HG03280 (cell line): Measurements from ENCODE around the gene ATXN10.
A peak's percentile ranks its signal among the peaks of the same experiment; 100 is the strongest.
"Not testable (repeated sequence)": the region's sequence is repeated elsewhere in the genome, so short reads cannot be mapped to it uniquely, and the experiment has no call there.

Experiments
- ATAC-seq: cut with Tn5 transposase; IDR thresholded peaks from one replicate; pipeline ENCODE4 v1.9.1; 2021; ENCODE audit warnings: mild to moderate bottlenecking, moderate library complexity; ENCODE audit not compliant: unreplicated experiment

Gene ATXN10, protein sequence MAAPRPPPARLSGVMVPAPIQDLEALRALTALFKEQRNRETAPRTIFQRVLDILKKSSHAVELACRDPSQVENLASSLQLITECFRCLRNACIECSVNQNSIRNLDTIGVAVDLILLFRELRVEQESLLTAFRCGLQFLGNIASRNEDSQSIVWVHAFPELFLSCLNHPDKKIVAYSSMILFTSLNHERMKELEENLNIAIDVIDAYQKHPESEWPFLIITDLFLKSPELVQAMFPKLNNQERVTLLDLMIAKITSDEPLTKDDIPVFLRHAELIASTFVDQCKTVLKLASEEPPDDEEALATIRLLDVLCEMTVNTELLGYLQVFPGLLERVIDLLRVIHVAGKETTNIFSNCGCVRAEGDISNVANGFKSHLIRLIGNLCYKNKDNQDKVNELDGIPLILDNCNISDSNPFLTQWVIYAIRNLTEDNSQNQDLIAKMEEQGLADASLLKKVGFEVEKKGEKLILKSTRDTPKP

DNA sequence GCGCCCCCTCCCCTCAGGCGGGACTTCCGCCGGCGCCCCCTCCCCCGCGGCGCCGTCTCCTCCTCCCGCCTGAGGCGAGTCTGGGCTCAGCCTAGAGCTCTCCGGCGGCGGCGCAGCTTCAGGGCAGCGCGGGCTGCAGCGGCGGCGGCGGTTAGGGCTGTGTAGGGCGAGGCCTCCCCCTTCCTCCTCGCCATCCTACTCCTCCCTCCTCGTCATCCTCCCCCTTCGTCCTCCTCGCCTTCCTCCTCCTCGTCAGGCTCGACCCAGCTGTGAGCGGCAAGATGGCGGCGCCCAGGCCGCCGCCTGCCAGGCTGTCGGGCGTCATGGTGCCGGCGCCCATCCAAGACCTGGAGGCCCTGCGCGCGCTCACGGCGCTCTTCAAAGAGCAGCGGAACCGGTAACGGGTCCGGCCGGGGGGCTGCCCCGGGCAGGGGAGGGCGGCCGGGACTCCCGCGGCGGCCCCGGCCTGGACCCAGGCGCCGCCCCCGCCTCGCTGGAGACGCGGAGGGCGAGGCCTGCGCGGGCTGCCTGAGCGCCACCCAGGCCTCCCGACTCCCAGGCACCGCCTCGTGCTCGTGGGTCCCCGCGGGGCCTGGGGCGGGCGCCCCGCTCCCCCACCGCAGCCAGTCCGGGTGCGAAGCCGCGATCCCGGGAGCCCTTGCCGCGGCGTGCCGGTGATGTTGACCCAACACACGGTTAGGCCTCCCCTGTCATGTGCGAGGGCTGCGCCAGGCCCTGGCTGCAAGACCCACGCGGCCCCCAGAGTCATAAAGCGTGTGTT is at the start of gene ATXN10:
Gene ATXN10, plus strand, starts transcription at position 52 of the 781 bp plus-strand sequence. Its CDS starts 230 bp downstream, at position 282.
- peak; percentile 55 for ATAC-seq

DNA sequence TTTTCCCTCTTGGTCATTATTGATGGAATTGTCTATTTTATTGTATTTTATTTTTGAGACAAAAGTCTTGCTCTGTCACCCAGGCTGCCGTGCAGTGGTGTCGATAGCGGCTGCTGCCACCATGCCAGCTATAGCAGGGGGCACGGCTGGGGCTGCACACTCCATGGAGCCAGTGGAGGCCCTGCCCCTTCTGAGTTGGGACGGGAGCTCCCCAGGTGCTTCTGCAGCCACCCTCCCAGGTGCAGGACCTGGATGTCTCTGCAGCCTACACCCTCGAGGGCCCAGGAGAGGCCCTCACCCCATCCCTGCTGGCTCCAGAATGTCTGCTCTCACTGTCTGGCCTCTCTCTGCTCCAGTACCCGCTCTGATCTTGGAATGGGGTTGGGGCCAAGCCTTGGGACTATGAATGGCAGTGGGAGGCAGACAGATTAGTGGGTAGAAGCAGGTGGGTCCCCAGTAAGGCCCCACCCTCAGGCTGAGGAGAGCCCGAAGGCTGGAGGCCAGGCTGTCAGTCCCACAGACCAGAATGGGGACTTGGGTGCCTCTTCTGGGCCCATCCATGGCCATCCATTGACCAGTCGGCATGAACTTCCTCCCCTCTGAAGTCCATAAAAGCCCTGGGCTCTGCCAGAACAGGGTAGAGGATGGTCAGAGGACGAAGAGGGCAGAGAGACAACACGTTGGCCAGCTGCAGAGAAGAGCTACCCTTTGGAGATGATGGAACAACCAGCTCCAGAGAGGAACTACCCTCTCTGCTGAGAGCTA is 49.6 kb upstream of the ATXN10 start:
- no peak for ATAC-seq

DNA sequence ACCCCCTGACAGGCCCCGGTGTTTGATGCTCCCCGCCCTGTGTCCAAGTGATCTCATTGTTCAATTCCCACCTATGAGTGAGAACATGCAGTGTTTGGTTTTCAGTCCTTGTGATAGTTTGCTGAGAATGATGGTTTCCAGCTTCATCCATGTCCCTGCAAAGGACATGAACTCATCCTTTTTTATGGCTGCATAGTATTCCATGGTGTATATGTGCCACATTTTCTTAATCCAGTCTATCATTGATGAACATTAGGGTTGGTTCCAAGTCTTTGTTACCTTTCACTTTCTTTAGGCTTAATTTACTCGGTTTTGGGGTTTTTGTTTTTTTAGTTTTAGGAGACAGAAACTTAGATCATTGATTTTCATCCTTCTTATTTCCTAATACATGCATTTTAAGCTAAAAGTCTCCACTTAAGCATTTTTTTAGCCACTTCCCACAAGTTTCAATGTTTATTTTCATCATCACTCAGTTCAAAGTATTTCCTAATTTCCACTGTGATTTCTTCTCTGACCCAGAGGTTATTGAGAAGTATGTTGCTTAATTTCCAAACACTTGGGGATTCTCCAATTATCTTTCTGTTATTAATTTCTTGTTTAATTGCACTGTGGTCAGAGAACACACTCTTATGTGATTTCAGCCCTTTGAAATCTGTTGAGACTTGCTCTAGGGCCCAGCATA is 48.0 kb upstream of the ATXN10 start:
- ATAC-seq = not testable (repeated sequence)

DNA sequence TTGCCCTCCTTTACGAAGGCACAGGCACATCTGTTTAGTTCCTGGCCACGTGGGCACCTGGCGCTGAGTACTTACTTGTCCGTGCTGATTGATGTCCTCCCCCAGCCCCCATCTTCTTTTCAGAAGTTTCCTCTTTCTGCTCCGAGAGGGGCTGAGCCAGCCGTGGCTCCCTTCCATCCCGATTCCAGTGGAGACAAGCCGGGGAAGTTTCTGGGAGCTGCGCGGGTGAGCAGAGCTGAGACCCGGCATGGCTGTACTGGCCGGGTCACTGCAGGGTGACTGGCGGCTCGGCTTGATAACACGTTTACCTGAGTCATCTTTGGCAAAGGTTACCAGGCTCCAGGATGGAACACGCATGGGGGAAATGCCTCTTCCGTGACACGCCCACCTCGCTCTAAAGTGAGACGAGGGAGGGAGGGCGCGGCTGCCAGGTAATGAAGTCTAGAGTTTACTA is 45.4 kb upstream of the ATXN10 start:
- ATAC-seq = no peak

DNA sequence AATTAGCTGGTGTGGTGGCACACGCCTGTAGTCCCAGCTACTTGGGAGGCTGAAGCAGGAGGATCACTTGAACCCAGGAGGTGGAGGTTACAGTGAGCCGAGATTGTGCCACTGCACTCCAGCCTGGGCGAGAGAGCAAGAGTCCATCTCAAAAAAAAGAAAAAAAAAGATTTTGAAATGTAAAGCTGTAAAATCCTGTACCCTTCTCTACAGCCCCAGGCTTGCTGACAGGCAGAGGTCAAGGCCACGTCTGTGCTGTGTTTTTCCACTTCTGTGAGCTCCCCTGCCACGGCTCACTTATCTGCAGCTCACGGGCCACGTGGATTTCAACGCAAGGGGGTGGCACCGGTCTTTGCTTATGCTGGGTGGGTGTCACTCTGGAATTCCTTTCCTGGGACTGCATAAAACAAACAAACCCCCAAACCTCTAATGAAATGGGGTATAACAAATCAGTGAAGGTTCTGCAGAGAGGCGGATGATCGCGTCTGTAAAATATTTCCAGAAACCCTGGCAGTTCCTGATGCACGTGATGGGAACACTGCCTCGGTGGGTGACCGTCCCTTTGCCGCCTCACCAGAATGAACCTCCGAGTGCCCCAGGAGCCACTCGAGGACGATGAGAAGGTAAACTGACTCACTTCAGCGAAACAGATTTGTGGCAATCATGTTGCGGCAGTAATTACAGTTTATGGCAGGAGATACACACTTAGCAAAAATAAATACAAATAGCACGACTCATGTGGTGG is 44.0 kb upstream of the ATXN10 start:
- ATAC-seq = no peak

DNA sequence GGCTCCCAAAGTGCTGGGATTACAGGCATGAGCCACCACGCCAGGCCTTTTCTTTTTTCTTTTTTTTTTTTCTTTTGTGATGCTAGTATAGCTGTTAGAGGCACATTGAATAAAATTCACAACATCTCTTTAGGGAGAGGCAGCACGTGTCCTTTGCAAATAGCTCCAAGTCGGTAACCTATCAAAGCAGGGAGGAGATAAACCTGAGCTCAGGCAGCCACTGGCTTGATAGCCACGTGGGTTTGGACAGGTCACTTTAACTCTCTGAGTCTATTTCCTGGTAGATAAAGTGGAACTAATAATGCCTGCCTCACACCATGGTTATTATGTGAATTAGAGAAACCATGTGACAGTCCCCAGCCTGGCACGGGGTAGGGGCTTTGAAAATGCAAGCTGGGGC is 43.1 kb upstream of the ATXN10 start:
- no peak for ATAC-seq

DNA sequence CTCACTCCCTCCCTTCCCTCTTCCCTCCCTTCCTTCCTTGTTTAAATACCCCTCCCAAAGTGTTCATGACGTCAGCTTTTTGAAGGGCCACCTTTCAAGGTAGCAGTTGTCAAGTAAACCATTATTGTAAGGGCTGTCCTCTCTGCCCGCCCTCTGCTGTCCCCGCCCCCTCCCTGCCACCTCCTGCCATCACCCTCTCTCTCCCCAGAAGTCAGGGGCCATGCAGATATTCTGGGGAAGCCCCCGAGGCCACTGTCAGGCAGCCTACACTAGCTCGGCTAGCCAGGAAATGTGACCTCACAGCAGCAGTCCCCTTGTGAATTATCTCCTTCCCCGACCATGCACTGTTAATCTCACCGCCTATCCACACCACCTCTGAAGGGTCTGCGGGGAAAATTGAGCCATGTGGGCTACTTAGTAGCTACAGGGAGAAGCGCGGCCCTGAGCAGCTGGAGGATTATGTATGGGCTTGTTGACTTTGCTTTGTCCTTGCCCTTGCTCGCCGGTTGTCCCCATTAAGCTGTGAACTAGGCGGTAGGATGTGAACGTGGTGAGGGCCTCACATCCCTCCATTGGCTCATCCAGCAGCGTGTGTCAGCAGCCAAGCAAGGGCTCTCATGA is 42.1 kb upstream of the ATXN10 start:
- no peak for ATAC-seq

DNA sequence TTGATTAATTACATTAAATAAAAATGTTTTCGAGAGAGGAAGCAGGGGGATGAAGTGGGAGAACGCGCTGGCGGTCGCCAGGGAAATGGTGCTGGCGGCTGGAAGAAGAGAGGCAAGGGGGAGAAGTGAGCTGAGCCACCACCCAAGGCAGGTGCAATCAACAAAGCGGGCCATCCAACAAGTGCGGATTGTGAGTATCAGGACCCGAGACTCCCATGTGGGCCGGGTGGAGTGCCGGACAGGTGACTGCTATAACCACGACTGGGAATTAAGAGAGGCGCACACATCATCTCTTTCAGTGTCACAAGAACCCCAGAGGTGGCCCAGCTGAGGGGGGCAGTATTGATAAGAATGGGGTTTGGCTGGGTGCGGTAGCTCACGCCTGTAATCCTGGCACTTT is 41.2 kb upstream of the ATXN10 start:
- no peak for ATAC-seq

DNA sequence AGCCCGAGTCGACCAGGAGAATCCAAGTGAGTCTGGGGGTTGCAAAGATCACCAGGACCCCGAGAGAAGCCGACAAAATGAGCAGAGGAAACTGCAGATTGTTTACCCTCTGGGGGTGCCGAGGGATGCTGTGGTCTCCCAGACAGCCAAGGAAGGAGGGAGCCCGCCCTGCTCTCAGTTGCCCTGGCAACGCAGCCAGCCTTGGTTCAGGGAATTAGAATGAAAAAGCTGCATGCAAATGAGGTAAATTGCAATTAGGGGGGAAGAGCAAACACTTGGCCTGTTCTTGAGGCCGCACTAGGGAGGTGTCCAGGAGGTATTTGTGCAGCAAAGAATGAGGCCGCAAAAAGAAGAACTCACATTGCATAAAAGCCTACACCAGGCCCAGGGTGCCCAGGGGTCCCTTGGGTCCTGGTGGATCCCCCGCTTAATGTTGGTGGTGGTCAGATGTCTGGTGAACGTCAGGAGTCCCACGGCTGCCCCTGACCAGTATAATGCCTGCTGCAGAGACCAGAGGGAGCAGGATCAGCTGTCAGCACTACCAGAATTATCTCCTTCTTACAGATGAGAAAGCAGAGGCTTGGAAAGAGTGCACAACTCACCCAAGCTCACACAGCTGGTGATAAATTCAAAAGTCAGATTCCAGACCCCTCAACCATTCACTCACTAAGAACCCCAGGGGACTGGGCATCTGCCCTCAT is 40.3 kb upstream of the ATXN10 start:
- ATAC-seq = no peak

DNA sequence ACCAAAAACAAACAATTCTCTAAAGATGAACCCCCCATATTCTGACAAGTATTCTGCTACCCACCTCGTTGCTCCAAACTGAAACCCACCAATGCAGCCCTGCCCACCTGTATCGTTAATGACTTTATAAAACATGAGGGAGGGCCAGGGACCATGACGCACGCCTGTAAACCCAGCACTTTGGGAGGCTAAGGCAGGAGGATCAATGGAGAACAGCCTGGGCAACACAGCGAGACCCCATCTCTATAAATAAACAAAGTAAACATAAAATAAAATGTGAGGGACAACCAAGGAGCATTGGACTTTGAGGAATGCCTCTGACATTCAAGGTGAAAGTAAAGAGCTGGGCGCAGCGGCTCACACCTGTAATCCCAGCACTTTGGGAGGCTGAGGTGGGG is 39.8 kb upstream of the ATXN10 start:
- no peak for ATAC-seq

DNA sequence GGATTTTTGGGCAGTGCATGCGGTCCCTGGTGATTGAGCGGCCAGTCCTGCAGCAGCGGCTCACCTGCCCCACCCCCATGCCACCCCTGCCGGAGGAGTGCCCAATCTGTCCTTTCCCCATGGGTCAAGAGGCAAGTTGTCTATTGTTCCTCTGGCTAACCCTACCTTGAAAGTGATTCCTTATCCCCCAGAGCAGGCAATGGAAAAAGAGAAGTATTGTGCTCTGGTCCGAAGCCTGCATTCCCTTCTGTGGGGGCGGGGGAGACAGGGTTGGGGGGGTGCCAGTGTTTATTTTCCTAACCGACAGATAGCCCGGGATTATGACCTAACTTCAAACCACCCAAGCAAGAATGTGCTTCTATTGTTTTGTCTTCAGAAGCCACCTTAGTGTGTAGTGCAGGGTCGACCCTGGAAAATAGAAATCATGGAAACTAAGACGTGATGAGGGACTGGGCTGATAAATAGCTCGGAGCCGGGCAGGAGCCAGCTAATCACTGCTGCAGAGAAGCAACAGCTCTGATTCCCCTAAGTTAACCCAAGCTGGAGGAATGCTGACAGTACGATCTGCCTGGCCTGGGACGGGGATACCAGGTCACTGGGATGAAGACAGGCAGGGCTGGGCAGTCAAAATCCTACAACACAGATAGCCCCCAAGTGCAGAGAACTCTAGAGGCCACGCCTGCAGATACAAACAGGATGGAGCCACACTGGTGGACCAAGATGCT is 38.7 kb upstream of the ATXN10 start:
- no peak for ATAC-seq

DNA sequence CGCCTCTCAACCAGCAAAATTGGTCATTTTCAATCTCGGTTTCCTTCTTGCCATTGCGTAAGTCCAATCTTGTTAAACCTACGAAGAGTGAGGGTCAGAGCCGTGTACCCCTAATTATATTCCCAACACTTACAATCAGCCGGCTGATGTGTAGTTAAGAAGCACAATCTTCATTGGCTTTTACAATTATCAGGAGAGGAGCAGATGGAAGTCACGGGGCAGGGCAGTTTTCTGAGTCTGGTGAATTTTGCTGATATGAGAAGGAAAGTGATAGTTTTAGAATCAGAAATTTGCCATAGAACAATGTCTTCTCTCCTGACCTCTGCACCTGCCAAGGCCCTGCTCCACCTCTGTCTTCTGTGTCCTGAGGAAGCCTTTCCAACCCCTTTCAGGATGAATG is 35.0 kb upstream of the ATXN10 start:
- no peak for ATAC-seq

DNA sequence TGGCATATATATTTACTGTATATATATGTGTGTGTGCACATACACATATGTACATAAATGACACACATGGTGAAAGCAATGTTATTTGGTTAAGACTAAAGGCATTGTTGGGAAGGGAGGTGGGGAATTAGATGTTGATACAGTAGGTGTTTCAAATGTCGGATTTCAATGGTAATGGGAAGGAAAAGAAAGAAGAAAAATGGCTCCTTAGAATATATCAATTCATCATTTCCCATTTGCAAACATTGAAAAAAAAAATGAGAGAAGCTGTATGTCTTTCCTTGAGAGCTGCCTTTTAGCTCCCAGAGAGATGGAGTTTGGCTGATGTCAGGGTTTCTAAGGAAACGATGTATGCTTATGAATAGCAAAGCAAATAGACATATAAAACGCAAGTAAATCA is 33.4 kb upstream of the ATXN10 start:
- ATAC-seq = no peak

DNA sequence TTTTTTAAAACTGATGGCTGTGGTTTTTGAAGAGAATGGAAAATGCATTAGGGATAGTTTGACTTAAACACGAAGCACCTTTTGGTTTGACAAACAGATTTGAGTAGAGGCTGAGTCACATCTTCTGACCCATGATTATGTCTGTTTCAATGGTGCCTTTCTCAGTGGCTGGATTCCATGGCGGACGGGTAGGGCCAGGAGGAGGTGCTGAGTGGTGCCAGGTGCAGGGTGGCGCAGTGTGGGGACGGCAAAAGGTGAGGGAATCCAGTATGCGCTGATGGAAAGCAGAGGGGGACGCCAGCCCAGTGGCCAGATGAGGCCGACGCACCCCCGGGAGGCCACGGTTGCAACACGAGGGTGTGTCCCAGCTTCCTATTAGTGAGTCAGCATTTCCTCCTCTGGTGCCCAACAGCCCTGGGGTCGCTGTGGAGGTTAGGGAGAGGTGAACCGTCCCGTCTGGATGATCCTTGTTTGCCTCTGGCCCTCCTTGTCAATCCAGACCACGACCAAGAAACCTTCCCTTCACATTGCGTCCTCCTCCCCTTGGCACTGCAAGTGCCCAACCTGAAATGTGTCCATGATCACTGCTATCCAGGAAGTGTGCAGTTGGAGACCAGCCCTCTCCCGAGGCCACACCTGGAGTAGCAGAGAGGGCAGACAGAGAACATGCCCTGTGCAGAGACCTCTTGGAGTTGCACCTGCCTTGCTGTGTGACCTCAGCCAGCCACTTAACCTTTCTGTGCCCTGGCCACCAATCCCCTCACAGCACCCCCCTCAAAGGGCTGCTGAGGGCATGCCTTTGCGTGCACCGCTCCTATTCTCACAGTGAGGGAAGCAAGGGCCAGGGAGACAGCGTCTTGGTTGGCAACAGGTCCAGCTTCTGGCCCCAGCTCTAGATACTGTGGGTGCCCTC is 32.5 kb upstream of the ATXN10 start:
- ATAC-seq = no peak

DNA sequence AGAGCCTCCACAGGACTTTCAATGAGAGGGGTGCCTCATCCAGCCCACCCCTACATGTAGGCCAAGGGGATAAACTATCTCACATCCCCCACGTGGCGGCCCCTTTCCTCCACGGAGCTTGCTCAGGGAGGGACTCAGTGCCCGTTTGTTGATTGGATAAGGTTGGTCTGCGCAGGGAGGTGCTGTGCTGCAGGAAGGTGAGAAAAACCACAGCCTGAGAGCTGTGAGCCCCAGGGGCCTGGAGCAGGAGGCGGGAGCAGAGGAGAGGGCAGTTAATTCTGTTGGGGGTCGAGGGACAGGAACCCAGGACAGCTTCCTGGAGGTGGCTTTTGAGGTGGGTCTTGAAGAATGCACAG is 31.9 kb upstream of the ATXN10 start:
- no peak for ATAC-seq

DNA sequence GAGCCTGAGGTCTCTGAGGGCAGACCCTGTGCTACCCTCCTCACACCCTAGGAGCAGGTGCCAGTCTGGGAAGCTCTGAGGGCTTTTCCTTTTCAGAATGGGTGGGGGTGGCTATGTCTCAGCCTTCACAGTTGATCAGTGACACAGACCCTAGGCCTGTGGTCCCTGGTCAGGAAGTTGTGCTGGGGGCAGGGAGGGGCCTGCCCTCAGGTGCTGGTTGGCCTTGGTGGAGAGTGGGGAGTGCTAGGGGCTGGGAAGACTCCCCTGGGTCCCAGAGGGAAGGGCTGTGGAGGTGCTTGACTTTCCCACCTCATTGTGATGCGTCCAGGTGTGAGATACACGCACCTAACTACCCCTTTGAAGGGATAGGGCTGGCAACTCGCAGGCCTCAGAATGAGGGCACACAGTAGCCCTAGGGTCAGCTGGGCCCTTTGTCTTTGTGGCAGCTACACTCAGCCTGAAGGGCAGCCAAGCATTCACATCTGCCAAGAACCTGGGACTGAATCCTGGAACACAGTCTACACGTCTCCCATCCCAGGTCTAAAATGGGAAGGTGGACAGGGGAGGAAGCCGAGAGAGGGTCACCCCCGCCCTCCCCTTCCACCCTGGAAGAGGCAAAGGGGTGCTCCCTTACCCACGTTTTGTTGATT is 31.2 kb upstream of the ATXN10 start:
- no peak for ATAC-seq
